DOHH2 (cell line): ENCODE results near the gene TRIM40.

Experiments used
- H3F3A ChIP-seq: fragments of 200-600 bp; sonication (generic), shearing (Covaris generic); 2 replicates; pipeline ENCODE4 v1.6.0; 2016; ENCODE audit warnings: antibody characterized with exemption, mild to moderate bottlenecking; ENCODE audit not compliant: control insufficient read depth, insufficient read depth
- H3K27ac ChIP-seq: fragments of 200-600 bp; sonication (generic); 2 replicates; pipeline ENCODE4 v1.5.1; 2014; ENCODE audit warnings: low read depth, mild to moderate bottlenecking, low read length, moderate library complexity
- H3K27me3 ChIP-seq: fragments of 200-600 bp; sonication (generic); 2 replicates; pipeline ENCODE4 v1.6.1; 2014; ENCODE audit warnings: mild to moderate bottlenecking, low read length, mixed read lengths; ENCODE audit not compliant: control insufficient read depth
- H3K36me3 ChIP-seq: fragments of 200-600 bp; sonication (generic); 2 replicates; pipeline ENCODE4 v1.6.1; 2014; ENCODE audit warnings: mild to moderate bottlenecking, low read length, moderate library complexity, mixed read lengths; ENCODE audit not compliant: control insufficient read depth
- H3K4me1 ChIP-seq: fragments of 200-600 bp; sonication (generic); 2 replicates; pipeline ENCODE4 v1.6.1; 2014; ENCODE audit warnings: mild to moderate bottlenecking, low read length, mixed read lengths; ENCODE audit not compliant: control insufficient read depth
- H3K4me2 ChIP-seq: fragments of 200-600 bp; sonication (generic); 2 replicates; pipeline ENCODE4 v1.6.0; 2014; ENCODE audit warnings: mild to moderate bottlenecking, low read length, moderate library complexity
- H3K4me3 ChIP-seq: fragments of 200-600 bp; sonication (generic); 2 replicates; pipeline ENCODE4 v1.5.1; 2014; ENCODE audit warnings: mild to moderate bottlenecking, low read length, mixed read lengths
- H3K79me2 ChIP-seq: fragments of 200-600 bp; sonication (generic); 2 replicates; pipeline ENCODE4 v1.6.1; 2014; ENCODE audit warnings: mild to moderate bottlenecking, low read length, mixed read lengths; ENCODE audit not compliant: control insufficient read depth
- H3K9me2 ChIP-seq: fragments of 200-600 bp; sonication (generic); replicated peaks from 2 replicates; pipeline ENCODE4 v1.6.1; 2014; ENCODE audit warnings: mild to moderate bottlenecking, low read length, mixed read lengths; ENCODE audit not compliant: control insufficient read depth
- H3K9me3 ChIP-seq: fragments of 200-600 bp; sonication (generic); 2 replicates; pipeline ENCODE4 v1.6.1; 2014; ENCODE audit warnings: antibody characterized with exemption, low read length, mixed read lengths; ENCODE audit not compliant: control insufficient read depth, insufficient read depth
- H4K20me1 ChIP-seq: fragments of 200-600 bp; sonication (generic); 2 replicates; pipeline ENCODE4 v1.6.0; 2014; ENCODE audit warnings: low read depth, mild to moderate bottlenecking, antibody characterized with exemption, low read length, moderate library complexity; ENCODE audit not compliant: control insufficient read depth, insufficient read depth
- EZH2phosphoT487 ChIP-seq: fragments of 200-600 bp; sonication (generic); IDR thresholded peaks from 2 replicates; pipeline ENCODE4 v1.6.1; 2017; ENCODE audit warnings: borderline replicate concordance, mild to moderate bottlenecking, antibody characterized with exemption, low read length, moderate library complexity, mixed read lengths
- TF ChIP-seq, protein P1 (sequence below): fragments of 200-600 bp; sonication (generic); IDR thresholded peaks from one replicate; pipeline ENCODE4 v1.5.1; 2014; ENCODE audit warnings: antibody characterized with exemption, mild to moderate bottlenecking, low read depth, low read length; ENCODE audit not compliant: poor library complexity, severe bottlenecking

The TRIM40 gene

GRCh38 chr6:30162265-30163089 is 26.5 kb downstream of the TRIM40 start:
- no peak overlapping the region for H3K4me2 ChIP-seq

GRCh38 chr6:30163090-30163917 is 27.4 kb downstream of the TRIM40 start, which contains the start of gene TRIM15:
Gene TRIM15, plus strand, starts transcription at chr6:30163546. Its CDS starts 139 bp downstream, at chr6:30163685.
- Histone ChIP-seq H3K36me3 (no peaks in the 10 kb centered on the region), H3K9me3 (no peaks in the 10 kb centered on the region), H4K20me1 (no peaks in the 10 kb centered on the region), H3K4me1 (no peaks in the 10 kb centered on the region), H3K9me2 (no peaks in the 10 kb centered on the region), H3K79me2 (no peaks in the 10 kb centered on the region), H3K4me2 (no peak within 1 kb of the TSS), H3K4me3 (no peak within 1 kb of the TSS), H3F3A (no peaks in the 10 kb centered on the region), H3K27ac (no peak within 1 kb of the TSS), H3K27me3 (peaks cover 30% of the 10 kb centered on the region)
- no peak for TF ChIP-seq EZH2phosphoT487
- TF ChIP-seq, protein P1, sequence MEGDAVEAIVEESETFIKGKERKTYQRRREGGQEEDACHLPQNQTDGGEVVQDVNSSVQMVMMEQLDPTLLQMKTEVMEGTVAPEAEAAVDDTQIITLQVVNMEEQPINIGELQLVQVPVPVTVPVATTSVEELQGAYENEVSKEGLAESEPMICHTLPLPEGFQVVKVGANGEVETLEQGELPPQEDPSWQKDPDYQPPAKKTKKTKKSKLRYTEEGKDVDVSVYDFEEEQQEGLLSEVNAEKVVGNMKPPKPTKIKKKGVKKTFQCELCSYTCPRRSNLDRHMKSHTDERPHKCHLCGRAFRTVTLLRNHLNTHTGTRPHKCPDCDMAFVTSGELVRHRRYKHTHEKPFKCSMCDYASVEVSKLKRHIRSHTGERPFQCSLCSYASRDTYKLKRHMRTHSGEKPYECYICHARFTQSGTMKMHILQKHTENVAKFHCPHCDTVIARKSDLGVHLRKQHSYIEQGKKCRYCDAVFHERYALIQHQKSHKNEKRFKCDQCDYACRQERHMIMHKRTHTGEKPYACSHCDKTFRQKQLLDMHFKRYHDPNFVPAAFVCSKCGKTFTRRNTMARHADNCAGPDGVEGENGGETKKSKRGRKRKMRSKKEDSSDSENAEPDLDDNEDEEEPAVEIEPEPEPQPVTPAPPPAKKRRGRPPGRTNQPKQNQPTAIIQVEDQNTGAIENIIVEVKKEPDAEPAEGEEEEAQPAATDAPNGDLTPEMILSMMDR = no peak

More at GRCh38 chr6:30162265-30163089, 26.5 kb downstream of the TRIM40 start:
- no peaks in the 10 kb centered on the region for H3F3A ChIP-seq
- H3K4me1 ChIP-seq = no peaks in the 10 kb centered on the region
- no peak overlapping the region for H3K4me3 ChIP-seq
- no peaks in the 10 kb centered on the region for H3K36me3 ChIP-seq
- H4K20me1 ChIP-seq = no peaks in the 10 kb centered on the region
- H3K9me2 ChIP-seq = no peaks in the 10 kb centered on the region
- no peaks in the 10 kb centered on the region for H3K9me3 ChIP-seq
- no peaks in the 10 kb centered on the region for H3K79me2 ChIP-seq
- H3K27ac ChIP-seq = no peak overlapping the region
- H3K27me3 ChIP-seq = peaks cover 26% of the 10 kb centered on the region
- TF ChIP-seq, protein P1 = no peak
- no peak for TF ChIP-seq EZH2phosphoT487

- H3K9me3 ChIP-seq = no peaks in the 10 kb centered on the region
- H3F3A ChIP-seq = no peaks in the 10 kb centered on the region
- H3K27ac ChIP-seq = no peak overlapping the region
- H3K4me2 ChIP-seq = no peak overlapping the region
- H4K20me1 ChIP-seq = no peaks in the 10 kb centered on the region
- TF ChIP-seq EZH2phosphoT487 = no peak
- TF ChIP-seq, protein P1 = no peak
- H3K36me3 ChIP-seq = no peaks in the 10 kb centered on the region
- H3K4me1 ChIP-seq = no peaks in the 10 kb centered on the region
- no peaks in the 10 kb centered on the region for H3K9me2 ChIP-seq
- no peak overlapping the region for H3K4me3 ChIP-seq
- H3K79me2 ChIP-seq = no peaks in the 10 kb centered on the region
- peaks cover 31% of the 10 kb centered on the region for H3K27me3 ChIP-seq
Measured at GRCh38 chr6:30163918-30164654, 28.1 kb downstream of the TRIM40 start.
